B cell (primary cell): ENCODE results near the gene PFDN1. TPM values are rescaled to one million over a fixed set of nuclear protein-coding genes. Genes with fewer than 3 reads are reported as not detected.

Source experiments
- ATAC-seq: fragments of 200-7000 bp; cut with Tn5 transposase; one replicate; pipeline ENCODE4 v1.10.0; 2021; ENCODE audit warnings: low read depth, mild to moderate bottlenecking, moderate number of reproducible peaks, moderate library complexity
- CTCF ChIA-PET: fragments of 350-600 bp; sonication (Branson Sonifier 250); formaldehyde crosslinking; loops from one replicate; lab custom pipeline; 2021; ENCODE audit warnings: antibody characterized with exemption, inconsistent platforms; lab: Charles Lee
- POLR2A ChIA-PET: fragments of 350-600 bp; sonication (Branson Sonifier 250); formaldehyde crosslinking; loops from one replicate; lab custom pipeline; 2021; ENCODE audit warnings: antibody characterized with exemption; lab: Charles Lee
- DNase-seq: peaks from one replicate; pipeline ENCODE4 v3.0.0; 2013
- H2AFZ ChIP-seq: 2 replicates; pipeline ENCODE4 v1.6.1; 2012; ENCODE audit warnings: mild to moderate bottlenecking, low read depth, low read length; ENCODE audit not compliant: insufficient read depth, poor library complexity, severe bottlenecking
- H3K27ac ChIP-seq, 2 donors: 1 replicate in 1 of 2; 2 replicates in 1 of 2; pipeline ENCODE4 v1.5.1; 2012 to 2013; ENCODE audit warnings: low read length in 2 of 2, mild to moderate bottlenecking in 2 of 2, moderate library complexity in 1 of 2
- H3K27me3 ChIP-seq, 4 experiments: fragments of 200-600 bp in 1 of 4; sonication (generic) in 1 of 4; replicated peaks in 1 of 4; 1 replicate in 2 of 4; 2 replicates in 2 of 4; pipeline versions ENCODE4 v1.6.1 to v1.7.0; 2013 to 2016; ENCODE audit warnings: low read length in 3 of 4, mild to moderate bottlenecking in 2 of 4, mixed read lengths in 1 of 4, moderate library complexity in 1 of 4; ENCODE audit not compliant: insufficient read depth in 4 of 4, control insufficient read depth in 3 of 4; ENCODE audit errors: control extremely low read depth in 1 of 4
- H3K36me3 ChIP-seq, 2 experiments: replicated peaks in 1 of 2; 1 replicate in 1 of 2; 2 replicates in 1 of 2; pipeline versions ENCODE4 v1.6.1 to v1.7.1; 2013; ENCODE audit warnings: low read length in 1 of 2; ENCODE audit not compliant: insufficient read depth in 2 of 2, control insufficient read depth in 1 of 2; ENCODE audit errors: control extremely low read depth in 1 of 2, extremely low read depth in 1 of 2
- H3K4me1 ChIP-seq, 2 donors: fragments of 200-600 bp in 1 of 2; sonication (generic) in 1 of 2; 1 replicate in 1 of 2; 2 replicates in 1 of 2; pipeline versions ENCODE4 v1.5.1 to v1.6.1; 2013 to 2017; ENCODE audit warnings: low read length in 2 of 2; ENCODE audit not compliant: control insufficient read depth in 2 of 2, insufficient read depth in 2 of 2
- H3K4me2 ChIP-seq: replicated peaks from 2 replicates; pipeline ENCODE3; 2012; ENCODE audit warnings: mild to moderate bottlenecking, low read depth, low read length; ENCODE audit not compliant: poor library complexity, severe bottlenecking
- H3K4me3 ChIP-seq, 5 experiments: fragments of 200-600 bp in 1 of 5; sonication (generic) in 1 of 5; 1 replicate in 3 of 5; 2 replicates in 2 of 5; pipeline versions ENCODE4 v1.5.1 to v1.7.0; 2011 to 2016; ENCODE audit warnings: low read length in 4 of 5, mild to moderate bottlenecking in 4 of 5, low read depth in 2 of 5, control low read depth in 1 of 5, moderate library complexity in 1 of 5; ENCODE audit not compliant: insufficient read depth in 1 of 5; ENCODE audit errors: control extremely low read depth in 1 of 5, extremely low read depth in 1 of 5
- H3K79me2 ChIP-seq: fragments of 200-600 bp; sonication (generic); one replicate; pipeline ENCODE4 v1.6.0; 2016; ENCODE audit warnings: low read length; ENCODE audit not compliant: control insufficient read depth, insufficient read depth
- H3K9ac ChIP-seq: fragments of 200-600 bp; sonication (generic); 2 replicates; pipeline ENCODE4 v1.6.1; 2017; ENCODE audit warnings: mild to moderate bottlenecking, low read length, moderate library complexity
- H3K9me3 ChIP-seq, 3 donors: one replicate each; pipeline versions ENCODE4 v1.6.1 to v1.7.1; 2013; ENCODE audit warnings: low read length in 2 of 3; ENCODE audit not compliant: control insufficient read depth in 2 of 3, insufficient read depth in 1 of 3; ENCODE audit errors: control extremely low read depth in 1 of 3
- H4K20me1 ChIP-seq: 2 replicates; pipeline ENCODE4 v1.6.0; 2012; ENCODE audit warnings: mild to moderate bottlenecking, low read length; ENCODE audit not compliant: insufficient read depth, control insufficient read depth, poor library complexity, severe bottlenecking
- H3K27ac Mint-ChIP-seq: one replicate; pipeline ENCODE4 v1.8.0; 2021; ENCODE audit warnings: mixed read lengths
- H3K27me3 Mint-ChIP-seq: one replicate; pipeline ENCODE4 v1.8.0; 2021; ENCODE audit warnings: mixed read lengths
- H3K4me1 Mint-ChIP-seq: one replicate; pipeline ENCODE4 v1.8.0; 2021; ENCODE audit warnings: mixed read lengths
- H3K4me3 Mint-ChIP-seq: one replicate; pipeline ENCODE4 v1.8.0; 2021; ENCODE audit warnings: mixed read lengths
- H3K9me3 Mint-ChIP-seq: one replicate; pipeline ENCODE4 v1.8.0; 2022; ENCODE audit warnings: mixed read lengths; ENCODE audit not compliant: insufficient read depth
- CTCF ChIP-seq: fragments of 200-600 bp; IDR thresholded peaks from one replicate; pipeline ENCODE4 v1.8.0; 2022; ENCODE audit warnings: antibody characterized with exemption, mild to moderate bottlenecking
- EZH2 ChIP-seq: IDR thresholded peaks from 2 replicates; pipeline ENCODE4 v1.6.1; 2012; ENCODE audit warnings: borderline replicate concordance, low read depth, mild to moderate bottlenecking, moderate library complexity, low read length; ENCODE audit not compliant: insufficient read depth, poor library complexity, severe bottlenecking
- WGBS: methylation state at CpG from one replicate; pipeline ENCODE4 v1.1.5; 2013; ENCODE audit warnings: missing lambda C conversion rate; ENCODE audit not compliant: insufficient coverage; 5-methylcytosine and 5-hydroxymethylcytosine counted together
- intact Hi-C: fragments of 100-400 bp; cut with micrococcal nuclease; formaldehyde crosslinking; loops from one replicate; pipeline ENCODE4 v1.10.0; 2022
- polyA minus RNA-seq: library from RNA; depleted of rRNA, polyadenylated mRNA; stranded (reverse); fragments of >200 nt; gene quantifications from 2 replicates; pipeline ENCODE4 v1.2.3, GENCODE V29; 2012
- polyA plus RNA-seq: library from polyadenylated mRNA; depleted of rRNA; stranded (reverse); fragments of >200 nt; gene quantifications from 2 replicates; pipeline ENCODE4 v1.2.3, GENCODE V29; 2012
- total RNA-seq, 2 donors: library from RNA; stranded (reverse); fragments of 120-200 nt in 1 of 2; gene quantifications; 1 replicate in 1 of 2; 2 replicates in 1 of 2; pipeline versions ENCODE4 v1.2.3 to v1.2.4, GENCODE V29; 2013 to 2022

The PFDN1 gene, protein sequence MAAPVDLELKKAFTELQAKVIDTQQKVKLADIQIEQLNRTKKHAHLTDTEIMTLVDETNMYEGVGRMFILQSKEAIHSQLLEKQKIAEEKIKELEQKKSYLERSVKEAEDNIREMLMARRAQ
- total RNA-seq (29.8 and 30.3 TPM in 2 replicates), polyA plus RNA-seq (28.1 and 31.2 TPM in 2 replicates), polyA minus RNA-seq (30.6 and 31.1 TPM in 2 replicates)
- total RNA-seq (2013) = 40.9 TPM

DNA sequence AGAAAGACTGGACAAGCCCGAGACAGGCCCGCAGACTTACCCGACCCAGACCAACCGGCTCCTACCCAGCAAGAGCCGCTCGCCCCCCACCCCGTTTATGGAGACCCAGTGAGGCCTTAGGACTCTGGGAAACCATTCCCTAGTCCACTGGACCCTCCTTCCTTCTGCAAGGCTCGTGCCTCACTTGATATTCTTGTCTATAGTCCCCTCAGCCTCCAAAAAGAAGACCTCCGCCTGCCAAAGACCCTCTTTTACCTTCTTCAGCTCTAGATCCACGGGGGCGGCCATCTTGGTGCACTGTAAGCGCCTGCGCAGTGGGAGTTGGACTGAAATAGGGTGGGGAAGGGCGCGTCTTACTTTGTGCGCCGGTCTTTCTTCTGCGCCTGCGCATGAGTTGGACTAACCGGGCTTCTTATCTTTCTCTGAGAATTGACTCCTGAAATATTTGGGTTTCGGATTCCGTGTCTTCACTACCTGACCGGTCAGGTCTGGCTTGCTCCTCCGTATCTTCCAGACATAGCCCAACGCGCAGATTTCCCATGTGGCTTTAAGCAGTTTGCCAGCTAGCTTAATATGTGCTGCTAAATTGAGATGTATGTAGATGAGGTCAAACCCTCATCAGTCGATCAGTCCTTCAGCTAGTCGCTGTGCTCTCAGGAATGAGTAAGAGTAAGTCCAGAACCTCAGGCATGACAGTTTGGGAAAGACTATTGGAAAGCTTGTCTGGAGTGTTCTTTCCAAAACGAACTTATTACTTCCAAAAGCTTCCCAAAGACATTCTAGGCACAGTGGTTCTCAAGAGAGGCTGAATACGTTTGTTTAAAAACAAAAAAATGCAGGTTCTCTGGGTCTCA, at the start of gene PFDN1:
PFDN1 (minus strand) TSS at position 316 of the 854 bp plus-strand sequence; CDS start at position 288, 28 bp downstream.
- H3K36me3 ChIP-seq = peaks cover 0 to 5% of the 10 kb centered on the region in 2 experiments
- ChIA-PET POLR2A (interaction anchor here (0.6 to 0.8 kb wide), 3 partner anchors 17 to 158 kb away, joined by 3 to 7 read pairs (median 3); partner anchors contain the start of gene HBEGF), CTCF (interaction anchor here (0.6 to 2.6 kb wide), 6 partner anchors 16 to 59 kb away, joined by 3 to 12 read pairs (median 4); no protein-coding TSS in a partner anchor)
- peak within 1 kb of the TSS; percentile 85 to 96 (median 91) for H3K4me3 ChIP-seq
- H2AFZ ChIP-seq = peak within 1 kb of the TSS; percentile 100
- peak within 1 kb of the TSS; percentile 85 for H3K4me2 ChIP-seq
- Mint-ChIP-seq H3K27ac (peak within 1 kb of the TSS; percentile 95), H3K27me3 (peaks cover 9% of the 10 kb centered on the region), H3K4me3 (peak within 1 kb of the TSS; percentile 97), H3K4me1 (peaks cover 13% of the 10 kb centered on the region), H3K9me3 (no peaks in the 10 kb centered on the region)
- ATAC-seq (peak; percentile 98), DNase-seq (peak; percentile 94)
- intact Hi-C loops = loop anchor here (1.0 to 10.0 kb wide), 5 partner anchors 19 to 262 kb away; partner anchors contain the start of genes ANKHD1, APBB3, HBEGF and SLC35A4
- no peaks in the 10 kb centered on the region for H4K20me1 ChIP-seq
- peaks cover 12% of the 10 kb centered on the region in 2 donors for H3K4me1 ChIP-seq
- H3K79me2 ChIP-seq = peaks cover 49% of the 10 kb centered on the region
- H3K9ac ChIP-seq = peak within 1 kb of the TSS; percentile 88
- H3K27ac ChIP-seq = peak within 1 kb of the TSS; percentile 74 to 82
- no peak for TF ChIP-seq EZH2
- TF ChIP-seq CTCF = no peak
- no peaks in the 10 kb centered on the region for H3K27me3 ChIP-seq
- under 1% methylated on average over 30 of the region's 30 CpGs for WGBS
- no peaks in the 10 kb centered on the region for H3K9me3 ChIP-seq
